HL-60 (cell line): ENCODE data around the gene OR6S1.

Experiments
- GABPA ChIP-seq: IDR thresholded peaks from 2 replicates; pipeline ENCODE4 v1.6.1; 2012; ENCODE audit warnings: low read depth
- POLR2AphosphoS5 ChIP-seq: IDR thresholded peaks from 2 replicates; pipeline ENCODE4 v1.6.1; 2012; ENCODE audit warnings: low read depth
- SPI1 ChIP-seq: IDR thresholded peaks from 2 replicates; pipeline ENCODE4 v1.6.1; 2012; ENCODE audit warnings: low read depth, mild to moderate bottlenecking, borderline replicate concordance
- TF ChIP-seq, protein P1 (sequence below): IDR thresholded peaks from one replicate; pipeline ENCODE4 v1.5.1; 2011; ENCODE audit warnings: low read length, control low read depth, inconsistent platforms; ENCODE audit not compliant: insufficient read depth
- TF ChIP-seq, protein P2 (sequence below): IDR thresholded peaks from 2 replicates; pipeline ENCODE4 v1.6.1; 2012; ENCODE audit warnings: low read depth; ENCODE audit not compliant: insufficient replicate concordance

- TF ChIP-seq, protein P1, sequence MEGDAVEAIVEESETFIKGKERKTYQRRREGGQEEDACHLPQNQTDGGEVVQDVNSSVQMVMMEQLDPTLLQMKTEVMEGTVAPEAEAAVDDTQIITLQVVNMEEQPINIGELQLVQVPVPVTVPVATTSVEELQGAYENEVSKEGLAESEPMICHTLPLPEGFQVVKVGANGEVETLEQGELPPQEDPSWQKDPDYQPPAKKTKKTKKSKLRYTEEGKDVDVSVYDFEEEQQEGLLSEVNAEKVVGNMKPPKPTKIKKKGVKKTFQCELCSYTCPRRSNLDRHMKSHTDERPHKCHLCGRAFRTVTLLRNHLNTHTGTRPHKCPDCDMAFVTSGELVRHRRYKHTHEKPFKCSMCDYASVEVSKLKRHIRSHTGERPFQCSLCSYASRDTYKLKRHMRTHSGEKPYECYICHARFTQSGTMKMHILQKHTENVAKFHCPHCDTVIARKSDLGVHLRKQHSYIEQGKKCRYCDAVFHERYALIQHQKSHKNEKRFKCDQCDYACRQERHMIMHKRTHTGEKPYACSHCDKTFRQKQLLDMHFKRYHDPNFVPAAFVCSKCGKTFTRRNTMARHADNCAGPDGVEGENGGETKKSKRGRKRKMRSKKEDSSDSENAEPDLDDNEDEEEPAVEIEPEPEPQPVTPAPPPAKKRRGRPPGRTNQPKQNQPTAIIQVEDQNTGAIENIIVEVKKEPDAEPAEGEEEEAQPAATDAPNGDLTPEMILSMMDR, result no peak
- TF ChIP-seq, protein P2, sequence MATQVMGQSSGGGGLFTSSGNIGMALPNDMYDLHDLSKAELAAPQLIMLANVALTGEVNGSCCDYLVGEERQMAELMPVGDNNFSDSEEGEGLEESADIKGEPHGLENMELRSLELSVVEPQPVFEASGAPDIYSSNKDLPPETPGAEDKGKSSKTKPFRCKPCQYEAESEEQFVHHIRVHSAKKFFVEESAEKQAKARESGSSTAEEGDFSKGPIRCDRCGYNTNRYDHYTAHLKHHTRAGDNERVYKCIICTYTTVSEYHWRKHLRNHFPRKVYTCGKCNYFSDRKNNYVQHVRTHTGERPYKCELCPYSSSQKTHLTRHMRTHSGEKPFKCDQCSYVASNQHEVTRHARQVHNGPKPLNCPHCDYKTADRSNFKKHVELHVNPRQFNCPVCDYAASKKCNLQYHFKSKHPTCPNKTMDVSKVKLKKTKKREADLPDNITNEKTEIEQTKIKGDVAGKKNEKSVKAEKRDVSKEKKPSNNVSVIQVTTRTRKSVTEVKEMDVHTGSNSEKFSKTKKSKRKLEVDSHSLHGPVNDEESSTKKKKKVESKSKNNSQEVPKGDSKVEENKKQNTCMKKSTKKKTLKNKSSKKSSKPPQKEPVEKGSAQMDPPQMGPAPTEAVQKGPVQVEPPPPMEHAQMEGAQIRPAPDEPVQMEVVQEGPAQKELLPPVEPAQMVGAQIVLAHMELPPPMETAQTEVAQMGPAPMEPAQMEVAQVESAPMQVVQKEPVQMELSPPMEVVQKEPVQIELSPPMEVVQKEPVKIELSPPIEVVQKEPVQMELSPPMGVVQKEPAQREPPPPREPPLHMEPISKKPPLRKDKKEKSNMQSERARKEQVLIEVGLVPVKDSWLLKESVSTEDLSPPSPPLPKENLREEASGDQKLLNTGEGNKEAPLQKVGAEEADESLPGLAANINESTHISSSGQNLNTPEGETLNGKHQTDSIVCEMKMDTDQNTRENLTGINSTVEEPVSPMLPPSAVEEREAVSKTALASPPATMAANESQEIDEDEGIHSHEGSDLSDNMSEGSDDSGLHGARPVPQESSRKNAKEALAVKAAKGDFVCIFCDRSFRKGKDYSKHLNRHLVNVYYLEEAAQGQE, result no peak
- TF ChIP-seq POLR2AphosphoS5, result no peak
- TF ChIP-seq GABPA, result no peak
- no peak for TF ChIP-seq SPI1
Measured at GRCh38 chr14:20612403-20612802, 29.1 kb downstream of the OR6S1 start.
